Measurements from ENCODE around the gene STYK1.
A peak's percentile ranks its signal among the peaks of the same experiment; 100 is the strongest.
"Not testable (repeated sequence)": the region's sequence is repeated elsewhere in the genome, so short reads cannot be mapped to it uniquely, and the experiment has no call there.

STYK1 gene

GRCh38 chr12:10689146-10689545 is 15.3 kb upstream of the STYK1 start:
- DNase-seq (ENCODE audit: low spot score), result no peak

GRCh38 chr12:10688042-10688441 is 14.2 kb upstream of the STYK1 start:
- no peak for DNase-seq (ENCODE audit: low spot score)

DNA sequence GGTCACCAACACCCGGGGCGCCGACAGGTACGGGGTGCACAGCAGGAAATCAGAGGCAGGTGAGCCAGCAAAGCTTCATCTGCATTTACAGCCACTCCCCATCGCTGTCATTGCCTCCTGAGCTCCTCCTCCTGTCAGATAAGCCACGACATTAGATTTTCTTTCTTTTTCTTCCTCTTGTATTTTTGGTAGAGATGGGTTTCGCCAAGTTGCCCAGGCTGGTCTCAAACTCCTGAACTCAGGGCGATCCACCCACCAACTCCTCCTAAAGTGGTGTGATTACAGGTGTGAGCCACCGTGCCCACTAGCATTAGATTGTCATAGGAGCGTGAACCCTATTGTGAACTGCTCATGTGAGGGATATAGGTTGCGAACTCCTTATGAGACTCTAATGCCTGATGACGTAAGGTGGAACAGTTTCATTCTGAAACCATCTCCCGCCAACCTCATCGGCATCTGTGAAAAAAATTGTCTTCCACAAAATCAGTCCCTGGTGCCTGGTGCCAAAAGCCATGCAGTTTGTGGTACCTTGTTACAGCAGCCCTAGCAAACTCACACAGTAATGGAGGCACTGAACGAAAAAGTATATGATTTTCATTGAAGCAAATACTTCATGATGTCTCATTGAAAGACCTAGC is 1.5 kb downstream of the STYK1 start:
- peak; percentile 15 for DNase-seq (ENCODE audit: low spot score)

DNA sequence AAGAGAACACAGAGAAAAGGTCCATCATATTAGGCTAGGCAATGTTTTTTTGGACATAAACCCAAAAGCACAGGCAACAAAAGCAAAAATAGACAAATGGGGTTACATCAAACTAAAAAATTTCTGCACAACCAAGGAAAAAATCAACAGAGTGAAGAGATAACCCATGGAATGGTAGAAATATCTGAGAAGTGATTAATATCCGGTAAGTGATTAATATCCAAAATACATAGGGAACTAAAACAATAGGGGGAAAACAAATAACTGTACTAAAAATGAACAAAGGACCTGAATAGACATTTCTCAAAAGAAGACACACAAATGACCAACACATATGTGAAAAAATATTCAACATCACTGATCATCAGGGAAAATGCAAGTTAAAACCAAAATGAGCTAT is 4.3 kb downstream of the STYK1 start:
- no peak for DNase-seq (ENCODE audit: low spot score)

DNA sequence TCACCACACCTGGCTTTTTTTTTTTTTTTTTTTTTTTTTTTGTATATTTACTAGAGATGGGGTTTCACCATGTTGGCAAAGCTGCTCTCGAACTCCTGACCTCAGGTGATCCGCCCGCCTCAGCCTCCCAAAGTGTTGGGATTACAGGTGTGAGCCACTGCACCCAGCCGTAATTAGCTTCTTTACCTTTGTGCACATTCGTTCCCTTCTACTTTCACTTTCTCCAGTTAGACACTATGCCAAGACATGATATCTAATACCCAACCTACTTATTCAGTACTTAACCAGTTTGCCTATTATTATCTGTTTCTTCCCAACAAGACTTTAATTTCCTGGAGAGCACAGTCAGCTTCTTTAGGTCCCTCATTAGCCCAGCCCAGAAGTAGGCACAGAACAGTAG is 5.3 kb downstream of the STYK1 start:
- peak; percentile 11 for DNase-seq (ENCODE audit: low spot score)

- no peak for DNase-seq (ENCODE audit: low spot score)
Observed at GRCh38 chr12:10667581-10667980, 6.3 kb downstream of the STYK1 start.

GRCh38 chr12:10664499-10664898 is 9.4 kb downstream of the STYK1 start:
- no peak for DNase-seq (ENCODE audit: low spot score)

DNA sequence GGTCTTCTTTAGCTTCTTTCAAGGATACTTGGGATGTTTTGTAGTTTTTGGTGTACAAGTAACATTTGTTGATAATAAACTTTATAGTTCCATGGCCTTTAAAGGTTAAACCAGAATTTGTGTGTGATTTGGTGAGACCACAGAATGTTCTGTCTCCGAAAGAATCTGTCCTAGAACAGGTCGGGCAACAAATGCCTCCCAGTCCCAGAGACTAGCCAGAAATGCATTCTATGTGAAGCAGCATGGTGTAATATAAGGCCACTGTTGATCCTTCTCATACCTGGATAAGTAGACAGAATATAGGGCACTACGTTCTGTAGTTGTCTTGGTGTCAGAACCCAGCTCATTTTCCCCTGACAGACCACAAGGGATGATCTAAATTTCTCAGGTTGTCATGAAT is 10.0 kb downstream of the STYK1 start:
- no peak for DNase-seq (ENCODE audit: low spot score)

DNA sequence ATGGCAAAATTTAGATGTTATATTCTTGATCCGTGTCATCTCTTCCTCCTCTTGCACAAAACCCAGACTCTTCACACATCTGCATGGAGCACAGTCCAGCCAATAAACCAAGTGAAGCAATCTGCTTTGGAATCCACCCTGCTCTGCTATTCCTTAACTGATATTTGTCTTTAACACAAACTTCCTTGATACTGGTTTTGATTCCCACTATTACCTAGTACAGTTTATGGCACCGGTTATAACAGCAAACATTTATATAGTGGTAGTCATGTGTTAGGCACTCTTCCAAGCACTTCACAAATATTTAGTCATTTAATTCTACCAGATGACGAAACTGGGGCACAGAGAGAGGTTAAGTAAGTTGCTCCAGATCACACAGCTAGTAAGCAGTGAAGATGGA is 12.5 kb downstream of the STYK1 start:
- DNase-seq (ENCODE audit: low spot score), result no peak

DNA sequence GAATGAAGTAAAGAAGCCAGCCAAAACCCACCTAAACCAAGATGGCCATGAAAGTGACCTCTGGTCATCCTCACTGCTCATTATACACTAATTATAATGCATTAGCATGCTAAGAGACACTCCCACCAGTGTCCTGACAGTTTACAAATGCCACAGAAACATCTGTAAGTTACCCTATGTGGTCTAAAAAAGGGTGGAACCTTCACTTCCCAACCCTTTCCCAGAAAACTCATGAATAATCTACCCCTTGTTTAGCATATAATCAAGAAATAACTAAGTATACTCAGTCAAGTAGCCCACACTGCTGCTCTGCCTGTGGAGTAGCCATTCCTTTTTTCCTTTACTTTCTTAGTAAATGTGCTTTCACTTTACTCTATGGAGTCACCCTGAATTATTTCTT is 19.8 kb downstream of the STYK1 start:
- DNase-seq (ENCODE audit: low spot score), result no peak

DNA sequence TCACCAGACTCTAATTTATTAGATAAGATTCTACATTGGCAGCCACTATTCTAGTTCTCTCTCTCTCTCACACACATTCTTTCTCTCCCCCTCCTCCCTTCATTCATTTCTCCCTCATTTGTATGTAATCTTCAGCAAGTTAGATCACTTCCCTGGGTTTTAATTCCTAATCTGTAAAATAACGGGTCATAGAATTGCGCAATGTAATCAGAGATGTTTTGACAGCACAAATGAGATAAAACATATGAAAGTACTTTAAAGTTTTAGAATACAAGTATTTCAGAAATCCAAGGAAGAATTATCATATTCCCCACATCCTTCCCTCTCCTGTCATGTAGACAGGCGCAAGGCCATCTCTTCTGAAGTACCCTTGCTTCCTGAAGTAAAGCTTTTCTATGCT is 21.7 kb downstream of the STYK1 start:
- DNase-seq (ENCODE audit: low spot score), result no peak

DNA sequence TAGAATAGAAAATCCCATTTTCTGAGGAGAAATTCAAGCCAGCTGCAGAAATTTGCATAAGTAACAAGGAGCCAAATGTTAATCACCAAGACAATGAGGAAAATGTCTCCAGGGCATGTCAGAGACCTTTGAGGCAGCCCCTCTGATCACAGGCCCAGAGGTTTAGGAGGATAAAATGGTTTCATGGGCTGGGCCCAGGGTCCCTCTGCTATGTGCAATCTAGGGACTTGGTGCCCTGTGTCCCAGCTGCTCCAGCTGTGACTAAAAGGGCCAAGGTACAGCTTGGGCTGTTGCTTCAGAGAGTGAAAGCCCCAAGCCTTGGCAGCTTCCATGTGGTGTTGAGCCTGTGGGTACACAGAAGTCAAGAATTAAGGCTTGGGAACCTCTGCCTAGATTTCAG is 27.3 kb downstream of the STYK1 start:
- not testable (repeated sequence) for DNase-seq (ENCODE audit: low spot score)

GRCh38 chr12:10645910-10646309 is 27.9 kb downstream of the STYK1 start:
- no peak for DNase-seq (ENCODE audit: low spot score)

DNA sequence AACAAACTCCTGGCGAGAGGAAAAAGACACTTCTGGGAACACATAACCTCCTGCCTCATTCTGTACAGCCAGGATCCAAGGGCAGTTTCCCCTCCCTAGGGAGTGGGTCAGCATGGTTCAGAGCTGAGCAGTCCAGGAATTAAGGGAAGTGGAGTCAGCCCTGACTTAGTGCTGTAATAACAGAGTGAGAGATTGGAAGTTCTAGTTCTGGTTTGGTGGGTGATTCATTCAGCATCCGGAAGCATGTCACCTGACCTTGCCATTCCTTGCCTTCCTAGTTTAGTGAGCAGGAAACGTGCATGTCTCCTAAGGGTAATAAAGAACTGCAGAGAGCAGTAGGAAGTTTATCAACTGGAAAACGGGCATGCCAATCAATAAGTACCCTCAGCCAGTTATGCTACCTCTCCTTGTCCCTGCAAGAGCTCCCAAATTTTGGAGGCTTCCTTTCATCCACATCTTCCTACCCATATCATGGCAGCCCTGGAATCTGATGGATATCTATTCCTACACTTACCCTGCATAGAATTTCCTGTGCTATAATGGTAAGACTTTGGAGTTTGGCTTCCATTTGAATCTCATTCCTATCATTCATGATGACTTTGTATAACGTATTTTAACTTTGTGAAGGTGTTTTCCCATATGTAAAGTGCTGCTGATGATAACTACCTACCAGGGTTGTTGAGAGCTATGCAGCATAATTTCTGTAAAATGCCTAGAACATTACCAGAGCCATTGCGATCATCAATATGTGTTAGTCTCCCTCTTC is 31.9 kb downstream of the STYK1 start:
- DNase-seq (ENCODE audit: low spot score), result no peak

DNA sequence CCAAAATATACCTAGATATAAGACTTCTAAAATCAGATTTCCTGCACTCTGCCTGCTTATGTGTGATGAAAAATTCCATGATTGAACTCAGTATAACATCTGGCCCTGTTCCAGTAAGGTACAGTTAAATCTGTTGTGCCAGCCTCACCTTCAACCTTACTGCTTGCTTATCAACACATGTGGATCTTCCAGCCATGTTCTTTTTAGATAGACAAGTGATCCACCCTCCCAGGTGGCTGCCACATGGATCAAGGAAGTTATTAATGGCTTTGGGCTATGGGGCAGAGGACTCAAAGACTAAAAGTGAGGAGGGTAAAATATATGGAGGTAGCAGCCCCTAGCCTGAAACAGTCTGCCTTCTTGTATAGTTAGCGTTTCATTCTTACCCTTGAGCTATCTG is 35.1 kb downstream of the STYK1 start:
- no peak for DNase-seq (ENCODE audit: low spot score)

- no peak for DNase-seq (ENCODE audit: low spot score)
Observed at GRCh38 chr12:10636611-10637010, 37.2 kb downstream of the STYK1 start.

GRCh38 chr12:10636124-10636523 is 37.7 kb downstream of the STYK1 start:
- no peak for DNase-seq (ENCODE audit: low spot score)

DNA sequence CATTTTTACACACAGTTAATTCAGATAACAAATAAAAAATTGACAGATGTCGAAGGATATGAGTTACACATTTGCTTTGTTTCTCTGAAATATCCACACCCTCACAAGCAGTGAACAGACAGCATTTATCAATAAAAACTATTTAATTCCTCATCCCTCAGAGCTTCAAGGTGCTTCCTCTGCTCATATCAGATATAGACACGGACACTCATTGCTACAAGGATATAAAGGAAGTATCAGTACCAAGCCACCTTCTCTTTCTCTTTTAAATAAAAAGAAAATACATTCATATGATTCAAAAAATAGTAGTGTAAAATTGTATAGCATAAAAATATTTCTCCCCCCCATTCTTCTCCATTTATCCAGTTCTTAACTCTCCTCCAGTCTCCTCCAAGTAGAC is 38.5 kb downstream of the STYK1 start:
- no peak for DNase-seq (ENCODE audit: low spot score)

GRCh38 chr12:10634427-10634826 is 39.4 kb downstream of the STYK1 start:
- no peak for DNase-seq (ENCODE audit: low spot score)

DNA sequence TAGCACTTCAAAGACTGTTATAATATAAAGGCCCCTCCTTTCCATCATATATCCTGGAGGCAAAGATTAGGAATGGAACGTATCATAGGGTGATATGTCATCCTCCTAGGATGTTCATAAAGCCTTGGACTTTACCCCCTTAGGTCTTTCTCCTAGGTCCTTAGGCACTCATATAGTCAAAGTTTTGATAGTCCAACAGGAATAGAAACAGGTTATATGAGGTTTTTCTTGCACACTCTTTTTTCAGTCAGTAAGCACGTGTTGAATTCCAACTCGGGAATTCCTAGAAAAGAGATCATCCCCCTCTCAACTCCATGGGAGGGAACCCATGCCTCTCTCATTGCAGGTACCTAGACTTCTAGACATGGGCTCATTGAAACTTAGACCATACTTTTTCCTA is 40.3 kb downstream of the STYK1 start:
- DNase-seq (ENCODE audit: low spot score), result no peak

- DNase-seq (ENCODE audit: low spot score), result no peak
Observed at GRCh38 chr12:10632226-10632625, 41.6 kb downstream of the STYK1 start.

GRCh38 chr12:10624605-10625004 is 49.2 kb downstream of the STYK1 start:
- no peak for DNase-seq (ENCODE audit: low spot score)

DNA sequence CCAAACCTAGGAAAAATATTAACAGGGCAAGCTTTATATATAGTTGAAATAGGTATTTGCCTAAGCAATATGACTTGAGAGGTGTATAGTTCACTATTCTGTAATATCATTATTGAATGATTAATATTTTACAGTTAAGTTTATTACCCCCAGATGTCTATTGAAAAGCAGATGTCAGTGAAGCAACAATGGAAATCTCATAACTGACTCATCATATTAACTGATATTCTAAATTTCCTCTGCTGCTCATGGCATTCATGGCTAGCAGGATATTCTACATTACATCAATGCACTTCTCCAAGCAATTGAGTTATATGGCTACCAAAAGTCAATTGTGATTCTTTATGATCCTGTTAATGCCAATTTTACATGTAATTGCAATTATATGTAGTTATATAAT is 50.7 kb downstream of the STYK1 start:
- DNase-seq (ENCODE audit: low spot score), result no peak

- no peak for DNase-seq (ENCODE audit: low spot score)
Observed at GRCh38 chr12:10621278-10621677, 52.6 kb downstream of the STYK1 start.
